ENCODE data around the gene AFAP1. TPM values are rescaled to one million over a fixed set of nuclear protein-coding genes. Genes with fewer than 3 reads are reported as not detected.

Gene AFAP1
- total RNA-seq, 5 donors from 2014 or later (not counting 1 experiment from before 2014, with no cell fraction given): 4.8 to 34.8 (median 20.3) TPM

GRCh38 chr4:7827566-7827965 lies 112.1 kb downstream of the AFAP1 start:
- ChIA-PET POLR2A (no interaction called here), CTCF (interaction anchor here in 1 of 2 donors (0.6 kb wide), 1 partner anchor 13 kb away, joined by 8 read pairs; no protein-coding TSS in a partner anchor)
- H3K27me3 ChIP-seq (replicated peaks in 1 of 2; ENCODE audit: control insufficient read depth in 2 of 2, extremely low read depth in 1 of 2, insufficient read depth in 2 of 2, low read length in 1 of 2): no peaks in the 10 kb centered on the region
- ATAC-seq (replicated peaks in 1 of 4) (no peak), DNase-seq (no peak)
- peaks cover 0 to 4% of the 10 kb centered on the region in 2 donors for H3K27me3 Mint-ChIP-seq
- 96% methylated on average over 5 of the region's 11 CpGs for WGBS (ENCODE audit: insufficient coverage)
- peaks cover 21 to 62% (median 53%) of the 10 kb centered on the region in 3 donors for H3K4me1 Mint-ChIP-seq
- no peaks in the 10 kb centered on the region for H3K9me3 Mint-ChIP-seq
- H3K4me3 ChIP-seq (ENCODE audit: control insufficient read depth in 1 of 2, extremely low read depth in 1 of 2, low read length in 1 of 2): no peak overlapping the region
- no peaks in the 10 kb centered on the region for H3K9me3 ChIP-seq
- peak overlapping the region in 2 of 3 donors; percentile 16 to 57 for H3K4me3 Mint-ChIP-seq
- peaks cover 6 to 40% of the 10 kb centered on the region in 2 experiments for H3K4me1 ChIP-seq (ENCODE audit: control insufficient read depth in 1 of 2, extremely low read depth in 1 of 2, insufficient read depth in 2 of 2, low read length in 2 of 2)
- no peaks in the 10 kb centered on the region for H3K36me3 ChIP-seq (ENCODE audit: control insufficient read depth in 2 of 2, extremely low read depth in 1 of 2, insufficient read depth in 1 of 2, low read length in 1 of 2)
- peaks cover 38% of the 10 kb centered on the region for H3K36me3 Mint-ChIP-seq
- H3K27ac Mint-ChIP-seq: peak overlapping the region; percentile 96 to 98
- H3K27ac ChIP-seq (ENCODE audit: low read length): peak overlapping the region; percentile 73

GRCh38 chr4:7826909-7827306 lies 112.8 kb downstream of the AFAP1 start:
- Histone ChIP-seq H3K27me3 (replicated peaks in 1 of 2; ENCODE audit: control insufficient read depth in 2 of 2, extremely low read depth in 1 of 2, insufficient read depth in 2 of 2, low read length in 1 of 2) (no peaks in the 10 kb centered on the region), H3K27ac (ENCODE audit: low read length) (no peak overlapping the region), H3K4me3 (ENCODE audit: control insufficient read depth in 1 of 2, extremely low read depth in 1 of 2, low read length in 1 of 2) (no peak overlapping the region), H3K4me1 (ENCODE audit: control insufficient read depth in 1 of 2, extremely low read depth in 1 of 2, insufficient read depth in 2 of 2, low read length in 2 of 2) (peaks cover 6 to 40% of the 10 kb centered on the region in 2 experiments), H3K9me3 (no peaks in the 10 kb centered on the region), H3K36me3 (ENCODE audit: control insufficient read depth in 2 of 2, extremely low read depth in 1 of 2, insufficient read depth in 1 of 2, low read length in 1 of 2) (no peaks in the 10 kb centered on the region)
- Mint-ChIP-seq H3K27me3 (peaks cover 0 to 4% of the 10 kb centered on the region in 2 donors), H3K9me3 (no peaks in the 10 kb centered on the region), H3K27ac (peak overlapping the region; percentile 75 to 98), H3K36me3 (peaks cover 32% of the 10 kb centered on the region), H3K4me3 (peak overlapping the region in 2 of 3 donors; percentile 2 to 16), H3K4me1 (peaks cover 21 to 58% (median 47%) of the 10 kb centered on the region in 3 donors)
- ATAC-seq (replicated peaks in 1 of 4) (no peak), DNase-seq (no peak)
- WGBS (ENCODE audit: insufficient coverage): 76% methylated on average over 5 of the region's 11 CpGs
- ChIA-PET CTCF (no interaction called here), POLR2A (no interaction called here)

- DNase-seq (no peak), ATAC-seq (replicated peaks in 1 of 4) (no peak)
- Mint-ChIP-seq H3K4me3 (no peak overlapping the region), H3K27ac (peak overlapping the region; percentile 75 to 98), H3K9me3 (no peaks in the 10 kb centered on the region), H3K27me3 (peaks cover 0 to 4% of the 10 kb centered on the region in 2 donors), H3K36me3 (peaks cover 26% of the 10 kb centered on the region), H3K4me1 (peaks cover 17 to 56% (median 41%) of the 10 kb centered on the region in 3 donors)
- Histone ChIP-seq H3K27ac (ENCODE audit: low read length) (no peak overlapping the region), H3K4me1 (ENCODE audit: control insufficient read depth in 1 of 2, extremely low read depth in 1 of 2, insufficient read depth in 2 of 2, low read length in 2 of 2) (peaks cover 6 to 35% of the 10 kb centered on the region in 2 experiments), H3K27me3 (replicated peaks in 1 of 2; ENCODE audit: control insufficient read depth in 2 of 2, extremely low read depth in 1 of 2, insufficient read depth in 2 of 2, low read length in 1 of 2) (no peaks in the 10 kb centered on the region), H3K4me3 (ENCODE audit: control insufficient read depth in 1 of 2, extremely low read depth in 1 of 2, low read length in 1 of 2) (no peak overlapping the region), H3K9me3 (no peaks in the 10 kb centered on the region), H3K36me3 (ENCODE audit: control insufficient read depth in 2 of 2, extremely low read depth in 1 of 2, insufficient read depth in 1 of 2, low read length in 1 of 2) (no peaks in the 10 kb centered on the region)
- ChIA-PET CTCF (no interaction called here), POLR2A (no interaction called here)
- WGBS (ENCODE audit: insufficient coverage): 83% methylated on average over 5 of the region's 12 CpGs
These were observed 113.3 kb downstream of the AFAP1 start for GRCh38 chr4:7826176-7826908.

GRCh38 chr4:7824218-7824617 lies 115.4 kb downstream of the AFAP1 start:
- Histone ChIP-seq H3K36me3 (ENCODE audit: control insufficient read depth in 2 of 2, extremely low read depth in 1 of 2, insufficient read depth in 1 of 2, low read length in 1 of 2) (no peaks in the 10 kb centered on the region), H3K4me1 (ENCODE audit: control insufficient read depth in 1 of 2, extremely low read depth in 1 of 2, insufficient read depth in 2 of 2, low read length in 2 of 2) (peaks cover 2 to 24% of the 10 kb centered on the region in 2 experiments), H3K27me3 (replicated peaks in 1 of 2; ENCODE audit: control insufficient read depth in 2 of 2, extremely low read depth in 1 of 2, insufficient read depth in 2 of 2, low read length in 1 of 2) (no peaks in the 10 kb centered on the region), H3K9me3 (no peaks in the 10 kb centered on the region), H3K27ac (ENCODE audit: low read length) (no peak overlapping the region), H3K4me3 (ENCODE audit: control insufficient read depth in 1 of 2, extremely low read depth in 1 of 2, low read length in 1 of 2) (no peak overlapping the region)
- Mint-ChIP-seq H3K9me3 (no peaks in the 10 kb centered on the region), H3K27me3 (peaks cover 0 to 4% of the 10 kb centered on the region in 2 donors), H3K27ac (no peak overlapping the region), H3K4me3 (no peak overlapping the region), H3K4me1 (peaks cover 12 to 37% (median 23%) of the 10 kb centered on the region in 3 donors), H3K36me3 (peaks cover 37% of the 10 kb centered on the region)
- ATAC-seq (replicated peaks in 1 of 4): no peak
- DNase-seq: no peak
- POLR2A ChIA-PET: no interaction called here
- WGBS (ENCODE audit: insufficient coverage): 94% methylated on average over 2 of the region's 5 CpGs
- CTCF ChIA-PET: no interaction called here

- H3K27ac ChIP-seq (ENCODE audit: low read length): no peak overlapping the region
- no peak overlapping the region for H3K4me3 ChIP-seq (ENCODE audit: control insufficient read depth in 1 of 2, extremely low read depth in 1 of 2, low read length in 1 of 2)
- POLR2A ChIA-PET: no interaction called here
- DNase-seq (no peak), ATAC-seq (replicated peaks in 1 of 4) (no peak)
- peaks cover 0 to 6% of the 10 kb centered on the region in 2 donors for H3K36me3 ChIP-seq (ENCODE audit: control insufficient read depth in 2 of 2, extremely low read depth in 1 of 2, insufficient read depth in 1 of 2, low read length in 1 of 2)
- H3K27me3 Mint-ChIP-seq: peaks cover 0 to 4% of the 10 kb centered on the region in 2 donors
- H3K27ac Mint-ChIP-seq: no peak overlapping the region
- no peak overlapping the region for H3K4me3 Mint-ChIP-seq
- H3K4me1 Mint-ChIP-seq: peaks cover 4 to 29% (median 15%) of the 10 kb centered on the region in 3 donors
- H3K27me3 ChIP-seq (replicated peaks in 1 of 2; ENCODE audit: control insufficient read depth in 2 of 2, extremely low read depth in 1 of 2, insufficient read depth in 2 of 2, low read length in 1 of 2): no peaks in the 10 kb centered on the region
- H3K9me3 ChIP-seq: no peaks in the 10 kb centered on the region
- 89% methylated on average over 7 of the region's 9 CpGs for WGBS (ENCODE audit: insufficient coverage)
- H3K9me3 Mint-ChIP-seq: no peaks in the 10 kb centered on the region
- peaks cover 0 to 16% of the 10 kb centered on the region in 2 experiments for H3K4me1 ChIP-seq (ENCODE audit: control insufficient read depth in 1 of 2, extremely low read depth in 1 of 2, insufficient read depth in 2 of 2, low read length in 2 of 2)
- H3K36me3 Mint-ChIP-seq: peaks cover 32% of the 10 kb centered on the region
- CTCF ChIA-PET: no interaction called here
These were observed 116.2 kb downstream of the AFAP1 start for GRCh38 chr4:7823416-7823824.

- Mint-ChIP-seq H3K4me3 (no peak overlapping the region), H3K36me3 (peaks cover 36% of the 10 kb centered on the region), H3K27me3 (peaks cover 0 to 4% of the 10 kb centered on the region in 2 donors), H3K4me1 (peaks cover 0 to 24% (median 9%) of the 10 kb centered on the region in 3 donors), H3K27ac (no peak overlapping the region), H3K9me3 (no peaks in the 10 kb centered on the region)
- ChIA-PET CTCF (interaction anchor here in 1 of 2 donors (0.7 kb wide), 1 partner anchor 169 kb away, joined by 4 read pairs; no protein-coding TSS in a partner anchor), POLR2A (no interaction called here)
- H3K4me3 ChIP-seq (ENCODE audit: control insufficient read depth in 1 of 2, extremely low read depth in 1 of 2, low read length in 1 of 2): no peak overlapping the region
- H3K27ac ChIP-seq (ENCODE audit: low read length): no peak overlapping the region
- H3K9me3 ChIP-seq: no peaks in the 10 kb centered on the region
- H3K4me1 ChIP-seq (ENCODE audit: control insufficient read depth in 1 of 2, extremely low read depth in 1 of 2, insufficient read depth in 2 of 2, low read length in 2 of 2): peaks cover 0 to 11% of the 10 kb centered on the region in 2 experiments
- H3K27me3 ChIP-seq (replicated peaks in 1 of 2; ENCODE audit: control insufficient read depth in 2 of 2, extremely low read depth in 1 of 2, insufficient read depth in 2 of 2, low read length in 1 of 2): no peaks in the 10 kb centered on the region
- no peak for ATAC-seq (replicated peaks in 1 of 4)
- DNase-seq: no peak
- H3K36me3 ChIP-seq (ENCODE audit: control insufficient read depth in 2 of 2, extremely low read depth in 1 of 2, insufficient read depth in 1 of 2, low read length in 1 of 2): peaks cover 0 to 11% of the 10 kb centered on the region in 2 donors
- 100% methylated on average over 1 of the region's 4 CpGs for WGBS (ENCODE audit: insufficient coverage)
These were observed 116.8 kb downstream of the AFAP1 start for GRCh38 chr4:7822877-7823276.
